ENCODE data around the gene STK33. TPM values are rescaled to one million over a fixed set of nuclear protein-coding genes. Genes with fewer than 3 reads are reported as not detected.
A peak's percentile ranks its signal among the peaks of the same experiment; 100 is the strongest.

STK33 gene
- total RNA-seq, 1 donor from 2014 or later: 11.5 TPM

GRCh38 chr11:8574798-8575197 lies 19.2 kb downstream of the STK33 start:
- H3K4me3 ChIP-seq: no peak overlapping the region
- H3K4me1 ChIP-seq: no peaks in the 10 kb centered on the region
- H3K27me3 ChIP-seq: no peaks in the 10 kb centered on the region
- TF ChIP-seq POLR2A (IDR thresholded peaks at IDR 0.05): no peak
- no peak for TF ChIP-seq CTCF (IDR thresholded peaks at IDR 0.05)
- TF ChIP-seq POLR2AphosphoS5 (IDR thresholded peaks at IDR 0.05; ENCODE audit: insufficient read depth in 1 of 2, low read depth in 1 of 2): no peak
- no peaks in the 10 kb centered on the region for H3K36me3 ChIP-seq
- no peak overlapping the region for H3K27ac ChIP-seq
- no peak for DNase-seq (ENCODE audit: extremely low spot score in 2 of 2)
- intact Hi-C loops (cut with DNase I): no loop called here
- H3K9me3 ChIP-seq: no peaks in the 10 kb centered on the region

GRCh38 chr11:8573777-8574176 lies 20.3 kb downstream of the STK33 start:
- TF ChIP-seq POLR2A (IDR thresholded peaks at IDR 0.05) (no peak), CTCF (IDR thresholded peaks at IDR 0.05) (no peak), POLR2AphosphoS5 (IDR thresholded peaks at IDR 0.05; ENCODE audit: insufficient read depth in 1 of 2, low read depth in 1 of 2) (no peak)
- Histone ChIP-seq H3K4me3 (no peak overlapping the region), H3K27me3 (no peaks in the 10 kb centered on the region), H3K4me1 (no peaks in the 10 kb centered on the region), H3K27ac (no peak overlapping the region), H3K36me3 (no peaks in the 10 kb centered on the region), H3K9me3 (no peaks in the 10 kb centered on the region)
- intact Hi-C loops (cut with DNase I): no loop called here
- no peak for DNase-seq (ENCODE audit: extremely low spot score in 2 of 2)

- H3K4me3 ChIP-seq: no peak overlapping the region
- H3K27me3 ChIP-seq: no peaks in the 10 kb centered on the region
- H3K9me3 ChIP-seq: no peaks in the 10 kb centered on the region
- no peaks in the 10 kb centered on the region for H3K36me3 ChIP-seq
- intact Hi-C loops (cut with DNase I): loop anchor here (5.0 kb wide), 1 partner anchor 345 kb away; no protein-coding TSS in a partner anchor
- no peaks in the 10 kb centered on the region for H3K4me1 ChIP-seq
- H3K27ac ChIP-seq: no peak overlapping the region
- TF ChIP-seq POLR2A (IDR thresholded peaks at IDR 0.05) (no peak), CTCF (IDR thresholded peaks at IDR 0.05) (no peak), POLR2AphosphoS5 (IDR thresholded peaks at IDR 0.05; ENCODE audit: insufficient read depth in 1 of 2, low read depth in 1 of 2) (no peak)
- no peak for DNase-seq (ENCODE audit: extremely low spot score in 2 of 2)
Observed at GRCh38 chr11:8567602-8568198, 26.3 kb downstream of the STK33 start.

- H3K36me3 ChIP-seq: no peaks in the 10 kb centered on the region
- no peak overlapping the region for H3K27ac ChIP-seq
- no peak for DNase-seq (ENCODE audit: extremely low spot score in 2 of 2)
- no peaks in the 10 kb centered on the region for H3K4me1 ChIP-seq
- H3K4me3 ChIP-seq: no peak overlapping the region
- no peaks in the 10 kb centered on the region for H3K27me3 ChIP-seq
- peak; percentile 18 to 66 (median 48) for TF ChIP-seq CTCF (IDR thresholded peaks at IDR 0.05)
- TF ChIP-seq POLR2A (IDR thresholded peaks at IDR 0.05): no peak
- intact Hi-C loops (cut with DNase I): loop anchor here (5.0 kb wide), 1 partner anchor 344 kb away; no protein-coding TSS in a partner anchor
- no peaks in the 10 kb centered on the region for H3K9me3 ChIP-seq
Observed at GRCh38 chr11:8566613-8567210, 27.3 kb downstream of the STK33 start.

- Histone ChIP-seq H3K27ac (no peak overlapping the region), H3K36me3 (no peaks in the 10 kb centered on the region), H3K27me3 (no peaks in the 10 kb centered on the region), H3K9me3 (no peaks in the 10 kb centered on the region), H3K4me1 (no peaks in the 10 kb centered on the region), H3K4me3 (no peak overlapping the region)
- DNase-seq (ENCODE audit: extremely low spot score in 2 of 2): no peak
- intact Hi-C loops (cut with DNase I): no loop called here
- TF ChIP-seq POLR2A (IDR thresholded peaks at IDR 0.05): no peak
- no peak for TF ChIP-seq CTCF (IDR thresholded peaks at IDR 0.05)
- no peak for TF ChIP-seq POLR2AphosphoS5 (IDR thresholded peaks at IDR 0.05; ENCODE audit: insufficient read depth in 1 of 2, low read depth in 1 of 2)
Observed at GRCh38 chr11:8564526-8564925, 29.5 kb downstream of the STK33 start.

All from vagina (tissue), 2 donors.